Kidney epithelial cell (primary cell): ENCODE measurements around the gene SLC25A25. TPM values are rescaled to one million over a fixed set of nuclear protein-coding genes. Genes with fewer than 3 reads are reported as not detected.

Experiments
- DNase-seq: peaks from one replicate; pipeline ENCODE4 v3.0.0-alpha.2; 2010; ENCODE audit warnings: low read depth
- H3K27me3 ChIP-seq: 2 replicates; pipeline ENCODE4 v1.6.0; 2011; ENCODE audit warnings: low read length; ENCODE audit not compliant: control insufficient read depth, insufficient read depth
- H3K36me3 ChIP-seq: 2 replicates; pipeline ENCODE4 v1.5.1; 2011; ENCODE audit warnings: low read length; ENCODE audit not compliant: control insufficient read depth, insufficient read depth
- H3K4me3 ChIP-seq: 2 replicates; pipeline ENCODE4 v1.5.1; 2011; ENCODE audit warnings: low read depth, mild to moderate bottlenecking, control low read depth, low read length
- total RNA-seq: library from RNA; depleted of rRNA; stranded (reverse); fragments of >200 nt; gene quantifications from 2 replicates; pipeline ENCODE4 v1.2.3, GENCODE V29; 2015
- TF ChIP-seq, protein P1 (sequence below): IDR thresholded peaks from 2 replicates; pipeline ENCODE4 v1.5.1; 2011; ENCODE audit warnings: mild to moderate bottlenecking, moderate library complexity, low read length, control low read depth, inconsistent platforms; ENCODE audit not compliant: insufficient read depth, poor library complexity, severe bottlenecking

The SLC25A25 gene
- total RNA-seq, 1 donor from 2014 or later: 22.8 TPM

DNA sequence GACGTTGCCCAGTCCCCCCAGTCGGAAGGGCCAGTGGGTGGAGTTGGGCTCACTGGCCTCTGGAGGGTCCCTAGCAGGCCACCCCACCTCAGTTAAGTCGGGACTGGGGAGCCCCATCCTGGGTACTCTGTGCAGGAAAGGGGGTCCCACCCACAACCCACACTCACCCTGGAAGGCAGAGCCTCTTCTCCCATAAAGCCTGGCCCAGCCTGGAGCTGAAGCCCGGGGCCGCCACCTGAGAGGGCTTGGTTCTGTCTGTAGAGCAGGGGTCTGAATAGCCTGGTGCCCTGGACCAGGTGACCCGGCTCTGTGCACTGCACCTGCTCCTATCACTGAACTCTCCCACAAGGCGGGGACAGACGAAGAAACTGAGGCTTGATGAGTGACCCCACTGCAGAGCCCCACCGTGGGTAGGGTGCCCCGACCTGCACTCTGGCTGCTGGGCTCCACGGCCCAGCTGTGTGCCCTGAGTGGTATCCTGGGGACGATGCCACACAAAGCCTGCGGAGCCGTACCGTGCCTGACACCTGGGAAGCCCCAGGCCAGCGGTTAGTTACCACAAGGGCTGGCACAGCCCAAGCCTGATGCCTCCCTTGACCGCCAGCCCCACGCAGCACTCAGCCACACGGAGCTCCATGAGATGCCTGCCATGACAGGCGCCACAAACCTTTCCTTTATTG lies 52.2 kb downstream of the SLC25A25 start:
- DNase-seq: no peak

DNA sequence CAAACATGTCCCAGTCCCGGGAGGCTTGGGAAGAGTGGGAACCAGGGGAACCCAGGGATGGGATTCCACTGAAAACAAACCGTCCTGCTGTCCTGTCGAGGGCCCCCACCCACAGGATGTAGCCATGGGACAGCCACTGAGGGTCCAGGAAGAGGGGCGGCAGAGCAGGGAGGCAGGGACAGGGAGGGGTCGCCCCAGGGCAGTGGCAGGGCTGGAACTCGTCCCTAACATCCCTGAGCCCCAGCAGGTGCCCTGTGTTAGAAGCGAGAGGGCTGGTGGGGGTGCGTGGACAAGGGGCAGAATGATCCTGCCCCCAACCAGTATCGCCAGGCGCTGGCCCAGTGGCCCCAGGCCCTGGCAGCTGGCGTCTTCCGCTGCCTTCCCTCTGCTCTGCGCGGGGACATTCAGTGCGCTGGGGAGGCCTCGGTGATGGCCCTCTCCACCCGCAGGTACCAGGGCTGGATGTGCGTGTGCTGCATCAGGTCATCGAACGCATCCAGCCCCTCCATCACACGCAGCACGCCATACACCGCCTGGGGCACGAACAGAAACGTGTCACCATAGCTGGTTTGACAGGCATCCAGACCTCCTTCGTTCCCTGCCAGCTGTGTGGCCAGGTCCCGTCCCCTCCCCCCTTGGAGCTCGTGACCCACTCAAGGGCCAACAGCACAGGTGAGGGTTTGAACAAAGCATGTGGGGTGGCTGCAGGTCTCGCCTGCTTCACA lies 52.9 kb downstream of the SLC25A25 start:
- DNase-seq: no peak
- TF ChIP-seq, protein P1, sequence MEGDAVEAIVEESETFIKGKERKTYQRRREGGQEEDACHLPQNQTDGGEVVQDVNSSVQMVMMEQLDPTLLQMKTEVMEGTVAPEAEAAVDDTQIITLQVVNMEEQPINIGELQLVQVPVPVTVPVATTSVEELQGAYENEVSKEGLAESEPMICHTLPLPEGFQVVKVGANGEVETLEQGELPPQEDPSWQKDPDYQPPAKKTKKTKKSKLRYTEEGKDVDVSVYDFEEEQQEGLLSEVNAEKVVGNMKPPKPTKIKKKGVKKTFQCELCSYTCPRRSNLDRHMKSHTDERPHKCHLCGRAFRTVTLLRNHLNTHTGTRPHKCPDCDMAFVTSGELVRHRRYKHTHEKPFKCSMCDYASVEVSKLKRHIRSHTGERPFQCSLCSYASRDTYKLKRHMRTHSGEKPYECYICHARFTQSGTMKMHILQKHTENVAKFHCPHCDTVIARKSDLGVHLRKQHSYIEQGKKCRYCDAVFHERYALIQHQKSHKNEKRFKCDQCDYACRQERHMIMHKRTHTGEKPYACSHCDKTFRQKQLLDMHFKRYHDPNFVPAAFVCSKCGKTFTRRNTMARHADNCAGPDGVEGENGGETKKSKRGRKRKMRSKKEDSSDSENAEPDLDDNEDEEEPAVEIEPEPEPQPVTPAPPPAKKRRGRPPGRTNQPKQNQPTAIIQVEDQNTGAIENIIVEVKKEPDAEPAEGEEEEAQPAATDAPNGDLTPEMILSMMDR: no peak
- Histone ChIP-seq H3K4me3 (no peak overlapping the region), H3K36me3 (peaks cover 1% of the 10 kb centered on the region), H3K27me3 (no peaks in the 10 kb centered on the region)

More for the DNA sequence above, 52.2 kb downstream of the SLC25A25 start:
- peaks cover 1% of the 10 kb centered on the region for H3K36me3 ChIP-seq
- no peak overlapping the region for H3K4me3 ChIP-seq
- TF ChIP-seq, protein P1: no peak
- no peaks in the 10 kb centered on the region for H3K27me3 ChIP-seq

DNA sequence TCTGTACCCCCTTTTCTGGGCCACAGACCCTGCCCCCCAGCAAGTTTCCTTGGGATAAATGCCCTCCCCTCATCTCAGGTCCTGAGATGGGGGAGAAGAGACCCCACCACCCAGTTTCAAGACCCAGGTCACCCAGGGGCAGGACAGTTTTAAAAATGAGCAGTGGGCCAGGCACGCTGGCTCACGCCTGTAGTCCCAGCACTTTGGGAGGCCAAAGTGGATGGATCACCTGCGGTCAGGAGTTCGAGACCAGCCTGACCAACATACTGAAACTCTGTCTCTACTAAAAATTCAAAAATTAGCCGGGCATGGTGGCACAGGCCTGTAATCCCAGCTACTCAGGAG lies 53.4 kb downstream of the SLC25A25 start:
- H3K36me3 ChIP-seq: peaks cover 1% of the 10 kb centered on the region

DNA sequence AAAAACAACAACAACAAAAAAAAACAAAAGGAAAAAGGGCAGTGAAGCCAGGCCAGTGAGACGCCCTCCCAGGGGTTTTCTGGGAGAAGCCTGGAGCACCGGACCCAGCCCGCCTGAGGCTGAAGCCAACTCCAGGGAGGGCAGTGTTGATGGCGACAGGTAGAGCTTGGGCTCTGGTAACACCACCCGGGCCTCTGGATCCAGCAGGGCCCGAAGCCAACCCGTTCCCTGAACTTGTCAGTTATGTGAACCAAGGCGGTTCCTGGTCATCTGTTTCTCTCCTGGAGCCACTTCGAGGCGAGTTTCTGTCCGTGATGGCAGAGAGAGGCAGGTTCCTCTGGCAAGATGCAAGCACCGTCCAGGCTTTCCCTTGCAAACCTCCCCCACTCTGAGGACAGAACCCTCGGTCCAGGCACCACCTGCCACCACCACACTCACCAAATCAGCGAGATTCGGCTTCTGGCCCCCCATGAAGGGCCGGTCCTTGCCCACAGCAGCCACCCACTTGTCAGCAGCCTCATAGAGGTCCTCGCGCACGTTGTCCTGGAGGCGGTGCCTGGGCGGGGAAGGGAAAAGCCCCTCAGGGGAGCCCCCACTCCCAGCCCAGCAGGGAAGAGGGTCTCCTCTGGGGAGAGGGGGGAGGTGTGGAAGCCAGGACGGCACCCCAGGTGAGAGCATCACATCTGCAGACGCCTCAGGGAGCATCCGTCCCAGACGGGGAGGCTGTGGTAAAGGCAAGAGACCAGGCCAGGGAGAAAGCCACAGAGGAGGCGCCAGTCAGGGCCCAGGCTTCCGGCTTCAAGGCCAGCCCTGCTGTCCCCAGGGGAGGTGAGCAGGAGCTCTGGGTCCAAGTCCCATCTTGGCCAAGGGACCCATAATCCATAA lies 54.1 kb downstream of the SLC25A25 start:
- TF ChIP-seq, protein P1: no peak
- Histone ChIP-seq H3K36me3 (peaks cover 1% of the 10 kb centered on the region), H3K27me3 (no peaks in the 10 kb centered on the region), H3K4me3 (no peak overlapping the region)
- DNase-seq: no peak

More for the DNA sequence above, 53.4 kb downstream of the SLC25A25 start:
- Histone ChIP-seq H3K27me3 (no peaks in the 10 kb centered on the region), H3K4me3 (no peak overlapping the region)
- TF ChIP-seq, protein P1: no peak
- DNase-seq: no peak

DNA sequence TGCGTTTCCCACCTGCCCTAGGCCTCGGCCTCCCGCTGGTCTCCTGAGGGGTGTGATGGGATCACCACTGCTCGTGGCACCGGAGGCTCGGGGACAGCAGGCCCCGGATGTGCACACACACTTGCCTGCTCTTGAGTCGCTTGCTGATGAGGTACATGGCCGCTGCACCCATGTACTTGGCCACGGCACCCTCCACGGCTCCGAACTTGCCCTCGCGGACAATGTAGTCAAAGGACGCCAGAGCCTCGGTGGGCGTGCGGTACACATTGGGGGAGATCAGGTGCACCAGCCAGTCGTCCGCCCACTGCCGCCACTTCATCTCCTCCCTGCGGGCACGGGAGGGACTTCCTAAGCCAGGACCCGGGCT lies 54.8 kb downstream of the SLC25A25 start:
- no peak for DNase-seq
- Histone ChIP-seq H3K36me3 (peaks cover 1% of the 10 kb centered on the region), H3K27me3 (no peaks in the 10 kb centered on the region), H3K4me3 (no peak overlapping the region)
- TF ChIP-seq, protein P1: no peak
